ENCODE measurements around the gene C17orf113.

C17orf113 gene

DNA sequence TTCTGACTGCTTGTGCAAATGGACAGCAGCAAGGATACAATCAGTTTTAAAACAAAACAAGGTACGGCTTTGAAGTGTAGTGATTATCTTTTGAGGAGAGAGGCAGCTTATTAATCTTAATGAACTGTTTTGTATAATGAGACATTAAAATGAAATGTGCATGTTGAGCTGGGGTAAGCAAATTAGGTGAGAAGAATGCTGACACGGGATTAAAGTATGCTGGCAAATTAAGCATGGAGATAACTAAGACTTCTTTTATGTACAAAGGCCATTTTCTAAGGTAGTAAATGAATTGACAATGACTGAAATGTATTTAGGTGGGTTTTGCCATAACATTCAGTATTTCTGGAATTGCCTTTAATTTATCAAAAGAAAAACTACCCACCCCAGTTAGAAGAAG, 51.9 kb downstream of the C17orf113 start:
- Histone ChIP-seq H3K4me3 (ENCODE audit: low read depth, low read length) (no peak overlapping the region), H3K36me3 (peaks cover 99% of the 10 kb centered on the region), H3K9me3 (ENCODE audit: severe bottlenecking) (no peaks in the 10 kb centered on the region), H3K27me3 (ENCODE audit: insufficient read depth, low read depth, severe bottlenecking) (no peaks in the 10 kb centered on the region), H3K27ac (no peak overlapping the region)
- DNase-seq, result no peak
- TF ChIP-seq, protein P1, sequence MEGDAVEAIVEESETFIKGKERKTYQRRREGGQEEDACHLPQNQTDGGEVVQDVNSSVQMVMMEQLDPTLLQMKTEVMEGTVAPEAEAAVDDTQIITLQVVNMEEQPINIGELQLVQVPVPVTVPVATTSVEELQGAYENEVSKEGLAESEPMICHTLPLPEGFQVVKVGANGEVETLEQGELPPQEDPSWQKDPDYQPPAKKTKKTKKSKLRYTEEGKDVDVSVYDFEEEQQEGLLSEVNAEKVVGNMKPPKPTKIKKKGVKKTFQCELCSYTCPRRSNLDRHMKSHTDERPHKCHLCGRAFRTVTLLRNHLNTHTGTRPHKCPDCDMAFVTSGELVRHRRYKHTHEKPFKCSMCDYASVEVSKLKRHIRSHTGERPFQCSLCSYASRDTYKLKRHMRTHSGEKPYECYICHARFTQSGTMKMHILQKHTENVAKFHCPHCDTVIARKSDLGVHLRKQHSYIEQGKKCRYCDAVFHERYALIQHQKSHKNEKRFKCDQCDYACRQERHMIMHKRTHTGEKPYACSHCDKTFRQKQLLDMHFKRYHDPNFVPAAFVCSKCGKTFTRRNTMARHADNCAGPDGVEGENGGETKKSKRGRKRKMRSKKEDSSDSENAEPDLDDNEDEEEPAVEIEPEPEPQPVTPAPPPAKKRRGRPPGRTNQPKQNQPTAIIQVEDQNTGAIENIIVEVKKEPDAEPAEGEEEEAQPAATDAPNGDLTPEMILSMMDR (IDR thresholded peaks at IDR 0.05; ENCODE audit: low read depth, low read length), result no peak

DNA sequence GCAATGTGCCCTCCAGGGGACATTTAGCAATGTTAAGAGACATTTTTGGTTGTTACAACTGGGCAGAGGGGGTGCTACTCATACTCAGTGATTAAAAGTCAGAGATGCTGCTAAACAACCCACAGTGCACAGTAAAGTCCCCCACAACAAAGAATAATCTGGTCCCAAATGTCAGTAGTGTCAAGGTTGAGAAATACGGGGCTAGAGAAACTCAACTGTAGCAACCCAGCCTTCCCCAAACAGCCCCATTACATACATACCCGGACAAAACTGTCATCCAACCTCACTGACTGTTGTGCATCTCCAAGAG, 53.6 kb downstream of the C17orf113 start:
- Histone ChIP-seq H3K36me3 (peaks cover 99% of the 10 kb centered on the region), H3K9me3 (ENCODE audit: severe bottlenecking) (no peaks in the 10 kb centered on the region), H3K4me3 (ENCODE audit: low read depth, low read length) (no peak overlapping the region), H3K27me3 (ENCODE audit: insufficient read depth, low read depth, severe bottlenecking) (no peaks in the 10 kb centered on the region), H3K27ac (no peak overlapping the region)
- no peak for DNase-seq
- TF ChIP-seq, protein P1 (IDR thresholded peaks at IDR 0.05; ENCODE audit: low read depth, low read length), result no peak

DNA sequence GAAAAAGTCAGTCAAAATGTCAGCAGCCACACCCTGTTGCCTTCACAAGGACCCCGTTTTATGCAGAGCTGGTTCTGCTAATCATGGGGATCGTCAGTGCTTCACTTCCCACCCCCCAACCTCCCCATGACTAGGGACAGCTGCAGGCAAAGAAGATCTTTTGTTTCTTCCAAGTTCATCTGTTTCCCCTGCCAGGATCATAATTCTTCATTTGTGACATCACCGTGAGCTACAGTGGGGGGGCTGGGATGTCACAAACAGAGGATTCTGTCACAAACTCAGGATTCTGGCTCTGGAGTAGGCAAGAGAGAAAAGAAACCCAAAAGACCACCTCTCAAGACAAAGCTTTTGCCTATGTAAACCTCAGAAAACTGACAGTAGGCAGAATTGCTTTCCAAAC, 57.8 kb downstream of the C17orf113 start:
- Histone ChIP-seq H3K9me3 (ENCODE audit: severe bottlenecking) (no peaks in the 10 kb centered on the region), H3K4me3 (ENCODE audit: low read depth, low read length) (no peak overlapping the region), H3K27ac (no peak overlapping the region), H3K36me3 (peaks cover 100% of the 10 kb centered on the region), H3K27me3 (ENCODE audit: insufficient read depth, low read depth, severe bottlenecking) (no peaks in the 10 kb centered on the region)
- TF ChIP-seq, protein P1 (IDR thresholded peaks at IDR 0.05; ENCODE audit: low read depth, low read length), result no peak
- no peak for DNase-seq

DNA sequence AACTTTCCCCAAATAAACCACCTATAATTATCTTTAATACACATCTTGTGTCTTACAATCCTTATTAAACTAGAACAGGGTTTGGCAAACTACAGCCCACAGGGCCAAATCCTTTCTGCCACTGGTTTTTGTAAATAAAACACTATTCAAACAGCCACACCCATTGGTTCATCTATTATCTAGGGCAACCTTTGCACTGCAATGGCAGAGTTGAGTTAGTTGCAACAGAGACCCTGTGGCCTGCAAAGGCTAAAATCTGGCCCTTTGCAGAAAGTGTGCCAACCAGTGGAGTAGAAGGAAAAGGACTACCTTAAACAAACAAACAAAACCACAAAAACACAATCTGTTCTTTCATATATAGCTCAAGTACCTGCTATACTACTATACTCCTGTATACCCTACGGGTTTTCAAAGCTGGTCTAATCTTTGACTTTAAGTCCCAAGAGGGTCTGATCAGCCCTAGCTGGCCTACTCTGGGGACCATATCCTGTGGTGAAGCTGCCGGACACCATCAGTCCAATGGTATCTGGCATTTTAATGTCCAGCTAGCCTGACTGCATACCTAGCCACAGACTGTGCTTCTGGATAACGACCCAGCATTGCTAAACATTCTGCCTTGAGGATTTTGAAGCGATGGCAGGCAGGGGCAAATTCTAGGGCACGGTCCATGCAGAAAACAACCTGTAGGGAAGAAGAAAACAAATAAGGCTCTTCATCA, 60.5 kb downstream of the C17orf113 start:
- no peak overlapping the region for H3K27ac ChIP-seq
- no peak overlapping the region for H3K4me3 ChIP-seq (ENCODE audit: low read depth, low read length)
- TF ChIP-seq, protein P1 (IDR thresholded peaks at IDR 0.05; ENCODE audit: low read depth, low read length), result no peak
- no peaks in the 10 kb centered on the region for H3K27me3 ChIP-seq (ENCODE audit: insufficient read depth, low read depth, severe bottlenecking)
- DNase-seq, result no peak
- peaks cover 99% of the 10 kb centered on the region for H3K36me3 ChIP-seq
- H3K9me3 ChIP-seq (ENCODE audit: severe bottlenecking), result no peaks in the 10 kb centered on the region

DNA sequence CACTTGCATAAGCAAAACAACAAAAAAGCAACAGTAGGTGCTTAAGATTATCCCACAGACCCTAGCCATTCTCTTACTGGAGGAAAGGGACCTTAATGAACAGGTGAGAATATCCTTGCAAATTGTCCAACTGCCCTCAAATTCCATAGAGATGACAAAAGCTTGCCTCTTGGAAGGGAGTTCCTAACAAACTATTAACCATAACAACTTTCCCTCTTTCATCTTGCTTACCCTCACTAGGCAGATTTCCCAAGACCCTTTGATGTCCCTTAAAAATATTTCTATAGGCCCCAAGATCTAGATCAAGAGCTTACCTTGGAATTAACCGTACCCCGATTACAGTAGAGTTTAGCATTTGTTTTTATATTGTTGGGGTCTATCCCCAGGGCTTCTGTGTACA, 62.0 kb downstream of the C17orf113 start:
- Histone ChIP-seq H3K27me3 (ENCODE audit: insufficient read depth, low read depth, severe bottlenecking) (no peaks in the 10 kb centered on the region), H3K36me3 (peaks cover 93% of the 10 kb centered on the region), H3K9me3 (ENCODE audit: severe bottlenecking) (no peaks in the 10 kb centered on the region), H3K27ac (no peak overlapping the region; the same call in 1 of the 2 replicates), H3K4me3 (ENCODE audit: low read depth, low read length) (no peak overlapping the region)
- TF ChIP-seq, protein P1 (IDR thresholded peaks at IDR 0.05; ENCODE audit: low read depth, low read length), result no peak
- no peak for DNase-seq

Measured in WERI-Rb-1 (cell line).